ENCODE measurements around the gene ZC3H18. TPM values are rescaled to one million over a fixed set of nuclear protein-coding genes. Genes with fewer than 3 reads are reported as not detected.

ZC3H18 gene
- polyA plus RNA-seq, 1 donor from 2014 or later, result 12.8 TPM

DNA sequence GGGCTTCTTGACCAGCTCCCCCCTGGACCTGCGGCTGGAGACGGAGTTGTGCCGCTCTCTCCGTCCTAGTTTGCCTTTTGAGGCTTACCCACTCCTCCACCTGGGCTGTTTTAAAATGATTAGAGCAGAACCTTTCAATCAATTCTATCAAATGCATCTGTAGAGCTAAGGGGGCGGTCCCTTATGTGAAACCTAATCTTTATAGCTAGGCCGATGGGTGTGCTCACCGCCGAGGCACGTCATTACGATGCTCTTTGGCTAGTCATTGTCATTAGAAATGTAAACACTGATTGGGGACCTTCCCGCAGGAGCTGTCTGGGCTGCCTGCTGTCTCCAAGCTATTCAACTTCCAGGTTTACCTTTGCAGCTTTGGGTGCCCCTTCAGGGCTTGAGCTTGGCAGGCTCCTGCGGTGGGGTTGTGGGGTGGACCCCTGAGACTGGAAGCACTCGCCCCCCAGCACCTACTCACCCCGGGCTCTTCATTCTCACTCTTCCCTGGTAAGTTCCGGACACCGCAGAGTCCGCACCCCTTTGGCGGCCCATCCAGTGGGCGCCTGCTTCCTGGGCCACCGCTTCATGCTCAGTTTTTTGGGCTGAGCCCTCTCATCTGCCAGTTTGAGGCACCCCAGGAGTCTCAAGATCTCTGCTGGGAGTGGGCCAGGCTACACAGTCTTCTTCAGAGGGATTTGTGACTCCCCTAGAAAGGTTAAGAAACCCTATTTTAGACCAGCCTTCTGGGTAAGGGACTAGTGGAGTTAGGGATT, 47.2 kb downstream of the ZC3H18 start:
- H3K9ac ChIP-seq (ENCODE audit: low read length), result no peak overlapping the region
- H2AFZ ChIP-seq (ENCODE audit: low read depth, low read length), result no peak overlapping the region
- no peak for TF ChIP-seq POLR2AphosphoS5 (IDR thresholded peaks at IDR 0.05)
- TF ChIP-seq, protein P1, sequence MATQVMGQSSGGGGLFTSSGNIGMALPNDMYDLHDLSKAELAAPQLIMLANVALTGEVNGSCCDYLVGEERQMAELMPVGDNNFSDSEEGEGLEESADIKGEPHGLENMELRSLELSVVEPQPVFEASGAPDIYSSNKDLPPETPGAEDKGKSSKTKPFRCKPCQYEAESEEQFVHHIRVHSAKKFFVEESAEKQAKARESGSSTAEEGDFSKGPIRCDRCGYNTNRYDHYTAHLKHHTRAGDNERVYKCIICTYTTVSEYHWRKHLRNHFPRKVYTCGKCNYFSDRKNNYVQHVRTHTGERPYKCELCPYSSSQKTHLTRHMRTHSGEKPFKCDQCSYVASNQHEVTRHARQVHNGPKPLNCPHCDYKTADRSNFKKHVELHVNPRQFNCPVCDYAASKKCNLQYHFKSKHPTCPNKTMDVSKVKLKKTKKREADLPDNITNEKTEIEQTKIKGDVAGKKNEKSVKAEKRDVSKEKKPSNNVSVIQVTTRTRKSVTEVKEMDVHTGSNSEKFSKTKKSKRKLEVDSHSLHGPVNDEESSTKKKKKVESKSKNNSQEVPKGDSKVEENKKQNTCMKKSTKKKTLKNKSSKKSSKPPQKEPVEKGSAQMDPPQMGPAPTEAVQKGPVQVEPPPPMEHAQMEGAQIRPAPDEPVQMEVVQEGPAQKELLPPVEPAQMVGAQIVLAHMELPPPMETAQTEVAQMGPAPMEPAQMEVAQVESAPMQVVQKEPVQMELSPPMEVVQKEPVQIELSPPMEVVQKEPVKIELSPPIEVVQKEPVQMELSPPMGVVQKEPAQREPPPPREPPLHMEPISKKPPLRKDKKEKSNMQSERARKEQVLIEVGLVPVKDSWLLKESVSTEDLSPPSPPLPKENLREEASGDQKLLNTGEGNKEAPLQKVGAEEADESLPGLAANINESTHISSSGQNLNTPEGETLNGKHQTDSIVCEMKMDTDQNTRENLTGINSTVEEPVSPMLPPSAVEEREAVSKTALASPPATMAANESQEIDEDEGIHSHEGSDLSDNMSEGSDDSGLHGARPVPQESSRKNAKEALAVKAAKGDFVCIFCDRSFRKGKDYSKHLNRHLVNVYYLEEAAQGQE (IDR thresholded peaks at IDR 0.05; ENCODE audit: borderline replicate concordance), result no peak
- TF ChIP-seq, protein P2, sequence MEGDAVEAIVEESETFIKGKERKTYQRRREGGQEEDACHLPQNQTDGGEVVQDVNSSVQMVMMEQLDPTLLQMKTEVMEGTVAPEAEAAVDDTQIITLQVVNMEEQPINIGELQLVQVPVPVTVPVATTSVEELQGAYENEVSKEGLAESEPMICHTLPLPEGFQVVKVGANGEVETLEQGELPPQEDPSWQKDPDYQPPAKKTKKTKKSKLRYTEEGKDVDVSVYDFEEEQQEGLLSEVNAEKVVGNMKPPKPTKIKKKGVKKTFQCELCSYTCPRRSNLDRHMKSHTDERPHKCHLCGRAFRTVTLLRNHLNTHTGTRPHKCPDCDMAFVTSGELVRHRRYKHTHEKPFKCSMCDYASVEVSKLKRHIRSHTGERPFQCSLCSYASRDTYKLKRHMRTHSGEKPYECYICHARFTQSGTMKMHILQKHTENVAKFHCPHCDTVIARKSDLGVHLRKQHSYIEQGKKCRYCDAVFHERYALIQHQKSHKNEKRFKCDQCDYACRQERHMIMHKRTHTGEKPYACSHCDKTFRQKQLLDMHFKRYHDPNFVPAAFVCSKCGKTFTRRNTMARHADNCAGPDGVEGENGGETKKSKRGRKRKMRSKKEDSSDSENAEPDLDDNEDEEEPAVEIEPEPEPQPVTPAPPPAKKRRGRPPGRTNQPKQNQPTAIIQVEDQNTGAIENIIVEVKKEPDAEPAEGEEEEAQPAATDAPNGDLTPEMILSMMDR (IDR thresholded peaks at IDR 0.05; ENCODE audit: poor library complexity, severe bottlenecking), result no peak
- no peak for TF ChIP-seq EP300 (conservative IDR thresholded peaks at IDR 0.05; ENCODE audit: poor library complexity, severe bottlenecking)
- TF ChIP-seq EZH2 (IDR thresholded peaks at IDR 0.05; ENCODE audit: borderline replicate concordance, insufficient read depth, low read length, poor library complexity, severe bottlenecking), result no peak
- TF ChIP-seq MXI1 (conservative IDR thresholded peaks at IDR 0.05; ENCODE audit: poor library complexity, severe bottlenecking), result no peak
- TF ChIP-seq TAF1 (IDR thresholded peaks at IDR 0.05; ENCODE audit: low read depth), result no peak
- TF ChIP-seq SMC3 (conservative IDR thresholded peaks at IDR 0.05; ENCODE audit: poor library complexity), result no peak
- no peak for TF ChIP-seq RAD21 (conservative IDR thresholded peaks at IDR 0.05)
- no peaks in the 10 kb centered on the region for H3F3A ChIP-seq (ENCODE audit: insufficient read depth, low read length, poor library complexity, severe bottlenecking)
- H3K9me3 ChIP-seq (ENCODE audit: low read length), result no peaks in the 10 kb centered on the region
- H3K4me2 ChIP-seq (ENCODE audit: low read length), result no peak overlapping the region
- H3K27ac ChIP-seq (ENCODE audit: low read length), result no peak overlapping the region
- H3K27me3 ChIP-seq (ENCODE audit: insufficient read depth, low read depth, low read length), result no peaks in the 10 kb centered on the region
- no peaks in the 10 kb centered on the region for H3K9me2 ChIP-seq (ENCODE audit: insufficient read depth, low read length)
- H4K20me1 ChIP-seq (ENCODE audit: insufficient read depth), result no peaks in the 10 kb centered on the region
- no peak overlapping the region for H3K4me3 ChIP-seq (ENCODE audit: low read length)
- no peaks in the 10 kb centered on the region for H3K79me2 ChIP-seq (replicated peaks; ENCODE audit: insufficient read depth, low read length)
- no peaks in the 10 kb centered on the region for H3K36me3 ChIP-seq (ENCODE audit: insufficient read depth, low read length)

DNA sequence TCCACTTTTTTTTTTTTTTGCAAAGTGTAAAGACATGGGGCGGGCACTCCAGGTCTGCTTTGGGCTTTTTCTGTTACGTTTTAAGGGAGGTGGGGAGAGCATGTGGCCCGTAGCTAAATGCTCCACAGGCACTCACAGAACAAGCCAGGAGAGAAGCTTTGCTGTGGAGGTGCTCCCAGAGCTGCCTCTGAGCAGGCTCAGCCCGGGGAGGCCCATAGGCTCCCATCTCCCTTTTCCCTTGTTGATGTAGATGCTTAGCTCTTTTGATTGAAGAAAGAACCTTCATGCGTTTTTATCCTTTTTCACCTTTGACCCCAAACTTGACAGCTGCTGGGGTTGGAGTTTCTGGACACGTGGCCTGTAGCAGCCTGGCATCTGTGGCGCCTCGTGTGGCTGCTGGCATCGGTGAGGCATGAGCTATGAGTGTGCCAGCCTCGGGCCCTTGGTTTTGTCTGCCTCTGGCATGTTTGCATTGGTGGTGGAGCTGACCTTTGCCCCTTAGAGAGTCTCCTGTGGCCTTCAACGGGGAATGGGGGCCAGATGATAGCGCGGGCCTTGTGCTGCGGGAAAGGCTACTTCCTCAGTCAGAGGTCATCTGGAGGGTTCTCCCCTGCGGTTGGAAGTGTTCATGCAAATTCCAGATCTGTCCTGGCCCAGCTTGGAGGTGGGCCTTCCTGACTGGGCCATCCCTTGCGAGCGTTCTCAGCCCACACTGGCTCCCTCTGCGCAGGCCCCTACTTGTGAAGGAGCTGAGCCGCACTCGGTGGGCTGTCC, 48.2 kb downstream of the ZC3H18 start:
- H3K4me3 ChIP-seq (ENCODE audit: low read length), result no peak overlapping the region
- no peaks in the 10 kb centered on the region for H3F3A ChIP-seq (ENCODE audit: insufficient read depth, low read length, poor library complexity, severe bottlenecking)
- no peaks in the 10 kb centered on the region for H3K27me3 ChIP-seq (ENCODE audit: insufficient read depth, low read depth, low read length)
- H4K20me1 ChIP-seq (ENCODE audit: insufficient read depth), result no peaks in the 10 kb centered on the region
- H2AFZ ChIP-seq (ENCODE audit: low read depth, low read length), result no peak overlapping the region
- no peak for TF ChIP-seq TAF1 (IDR thresholded peaks at IDR 0.05; ENCODE audit: low read depth)
- no peak for TF ChIP-seq SMC3 (conservative IDR thresholded peaks at IDR 0.05; ENCODE audit: poor library complexity)
- TF ChIP-seq RAD21 (conservative IDR thresholded peaks at IDR 0.05), result no peak
- no peak for TF ChIP-seq EZH2 (IDR thresholded peaks at IDR 0.05; ENCODE audit: borderline replicate concordance, insufficient read depth, low read length, poor library complexity, severe bottlenecking)
- TF ChIP-seq, protein P1 (IDR thresholded peaks at IDR 0.05; ENCODE audit: borderline replicate concordance), result no peak
- TF ChIP-seq MXI1 (conservative IDR thresholded peaks at IDR 0.05; ENCODE audit: poor library complexity, severe bottlenecking), result no peak
- TF ChIP-seq EP300 (conservative IDR thresholded peaks at IDR 0.05; ENCODE audit: poor library complexity, severe bottlenecking), result no peak
- TF ChIP-seq, protein P2 (IDR thresholded peaks at IDR 0.05; ENCODE audit: poor library complexity, severe bottlenecking), result no peak
- TF ChIP-seq POLR2AphosphoS5 (IDR thresholded peaks at IDR 0.05), result no peak
- no peaks in the 10 kb centered on the region for H3K9me3 ChIP-seq (ENCODE audit: low read length)
- no peaks in the 10 kb centered on the region for H3K79me2 ChIP-seq (replicated peaks; ENCODE audit: insufficient read depth, low read length)
- no peak overlapping the region for H3K27ac ChIP-seq (ENCODE audit: low read length)
- no peaks in the 10 kb centered on the region for H3K9me2 ChIP-seq (ENCODE audit: insufficient read depth, low read length)
- no peak overlapping the region for H3K4me2 ChIP-seq (ENCODE audit: low read length)
- no peaks in the 10 kb centered on the region for H3K36me3 ChIP-seq (ENCODE audit: insufficient read depth, low read length)
- no peak overlapping the region for H3K9ac ChIP-seq (ENCODE audit: low read length)
